Nephron (organoid): Measurements from ENCODE around the gene RIPOR1.
"Not testable (repeated sequence)": the region's sequence is repeated elsewhere in the genome, so short reads cannot be mapped to it uniquely, and the experiment has no call there.

ENCODE experiments used
- H3K27ac Mint-ChIP-seq, 3 experiments: 2 replicates each; pipeline ENCODE4 v1.8.0; 2020; ENCODE audit warnings: mixed read lengths in 3 of 3, mild to moderate bottlenecking in 2 of 3, moderate library complexity in 1 of 3
- H3K27me3 Mint-ChIP-seq: 2 replicates; pipeline ENCODE4 v1.8.0; 2021; ENCODE audit warnings: low read depth, mild to moderate bottlenecking, moderate library complexity, mixed read lengths
- H3K36me3 Mint-ChIP-seq: 2 replicates; pipeline ENCODE4 v1.8.0; 2020; ENCODE audit warnings: low read depth, mixed read lengths
- H3K4me1 Mint-ChIP-seq: 2 replicates; pipeline ENCODE4 v1.8.0; 2020; ENCODE audit warnings: mixed read lengths
- H3K4me3 Mint-ChIP-seq, 3 experiments: 2 replicates each; pipeline ENCODE4 v1.8.0; 2020; ENCODE audit warnings: mild to moderate bottlenecking in 3 of 3, mixed read lengths in 3 of 3, moderate library complexity in 2 of 3
- H3K9me3 Mint-ChIP-seq: 2 replicates; pipeline ENCODE4 v1.8.0; 2020; ENCODE audit warnings: mixed read lengths
- TF ChIP-seq, protein P1 (sequence below), 3 experiments: fragments of 200-600 bp; sonication (generic); IDR thresholded peaks; one replicate each; pipeline ENCODE4 v1.5.0; 2021; ENCODE audit warnings: antibody characterized with exemption in 3 of 3; ENCODE audit not compliant: unreplicated experiment in 3 of 3

The RIPOR1 gene

DNA sequence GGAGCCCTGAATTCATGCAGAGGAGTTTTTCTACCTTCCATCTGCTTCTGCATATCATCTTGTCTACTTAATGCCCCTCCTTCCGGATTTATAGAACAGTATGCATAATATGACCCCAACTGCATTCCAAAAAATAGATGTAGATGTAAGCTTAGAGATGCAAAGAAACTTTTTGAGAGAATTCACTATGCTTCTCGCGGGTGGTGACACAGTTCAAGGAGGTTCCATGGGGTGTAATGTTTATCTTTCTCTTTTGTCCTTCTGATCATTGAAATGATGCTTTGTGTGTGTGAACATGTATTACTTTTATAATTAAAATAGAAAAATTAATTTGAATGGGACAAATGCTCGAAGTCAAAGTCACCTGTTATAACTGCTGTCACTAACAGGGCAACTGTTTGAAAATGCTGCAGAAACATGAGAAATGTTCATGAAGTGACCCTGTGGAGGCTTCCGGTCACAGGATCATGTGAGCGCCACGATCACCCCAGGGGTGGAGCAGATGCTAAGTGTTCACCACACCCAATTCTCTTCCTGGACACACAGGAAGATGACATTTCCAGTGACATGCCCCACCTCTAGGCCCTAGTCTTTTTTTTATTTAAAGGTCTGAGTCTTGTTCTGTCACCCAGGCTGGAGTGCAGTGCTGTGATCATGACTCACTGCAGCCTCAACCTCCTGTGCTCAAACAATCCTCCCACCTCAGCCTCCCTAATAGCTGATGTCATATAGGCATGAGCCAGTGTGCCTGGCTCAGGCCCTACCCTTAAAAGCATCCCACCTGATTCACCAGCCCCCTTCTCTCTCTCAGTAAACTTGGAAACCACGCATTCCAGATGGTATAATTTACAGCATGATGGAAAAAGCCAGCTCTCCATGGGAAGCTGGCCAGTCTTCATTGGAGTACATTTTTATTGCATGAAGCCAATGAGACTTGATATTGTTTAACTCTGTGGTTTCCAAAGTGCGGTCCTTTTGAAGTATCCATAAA, 24.3 kb upstream of the RIPOR1 start:
- peaks cover 10% of the 10 kb centered on the region for H3K27me3 Mint-ChIP-seq
- no peaks in the 10 kb centered on the region for H3K36me3 Mint-ChIP-seq
- TF ChIP-seq, protein P1, sequence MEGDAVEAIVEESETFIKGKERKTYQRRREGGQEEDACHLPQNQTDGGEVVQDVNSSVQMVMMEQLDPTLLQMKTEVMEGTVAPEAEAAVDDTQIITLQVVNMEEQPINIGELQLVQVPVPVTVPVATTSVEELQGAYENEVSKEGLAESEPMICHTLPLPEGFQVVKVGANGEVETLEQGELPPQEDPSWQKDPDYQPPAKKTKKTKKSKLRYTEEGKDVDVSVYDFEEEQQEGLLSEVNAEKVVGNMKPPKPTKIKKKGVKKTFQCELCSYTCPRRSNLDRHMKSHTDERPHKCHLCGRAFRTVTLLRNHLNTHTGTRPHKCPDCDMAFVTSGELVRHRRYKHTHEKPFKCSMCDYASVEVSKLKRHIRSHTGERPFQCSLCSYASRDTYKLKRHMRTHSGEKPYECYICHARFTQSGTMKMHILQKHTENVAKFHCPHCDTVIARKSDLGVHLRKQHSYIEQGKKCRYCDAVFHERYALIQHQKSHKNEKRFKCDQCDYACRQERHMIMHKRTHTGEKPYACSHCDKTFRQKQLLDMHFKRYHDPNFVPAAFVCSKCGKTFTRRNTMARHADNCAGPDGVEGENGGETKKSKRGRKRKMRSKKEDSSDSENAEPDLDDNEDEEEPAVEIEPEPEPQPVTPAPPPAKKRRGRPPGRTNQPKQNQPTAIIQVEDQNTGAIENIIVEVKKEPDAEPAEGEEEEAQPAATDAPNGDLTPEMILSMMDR (IDR thresholded peaks at IDR 0.05; ENCODE audit: unreplicated experiment in 3 of 3) = no peak
- H3K4me1 Mint-ChIP-seq = peaks cover 12% of the 10 kb centered on the region
- peak overlapping the region in 2 of 3 experiments; percentile 8 to 60 for H3K27ac Mint-ChIP-seq
- H3K9me3 Mint-ChIP-seq = no peaks in the 10 kb centered on the region
- H3K4me3 Mint-ChIP-seq = no peak overlapping the region

- TF ChIP-seq, protein P1 (IDR thresholded peaks at IDR 0.05; ENCODE audit: unreplicated experiment in 3 of 3) = no peak
- no peaks in the 10 kb centered on the region for H3K9me3 Mint-ChIP-seq
- H3K36me3 Mint-ChIP-seq = no peaks in the 10 kb centered on the region
- H3K27me3 Mint-ChIP-seq = peaks cover 10% of the 10 kb centered on the region
- H3K27ac Mint-ChIP-seq = no peak overlapping the region
- peaks cover 12% of the 10 kb centered on the region for H3K4me1 Mint-ChIP-seq
- H3K4me3 Mint-ChIP-seq = no peak overlapping the region
These were observed 22.2 kb upstream of the RIPOR1 start for GRCh38 chr16:67506468-67506867.

GRCh38 chr16:67509016-67509415, 19.6 kb upstream of the RIPOR1 start:
- H3K27me3 Mint-ChIP-seq = peaks cover 10% of the 10 kb centered on the region
- no peaks in the 10 kb centered on the region for H3K36me3 Mint-ChIP-seq

GRCh38 chr16:67513892-67514291, 14.7 kb upstream of the RIPOR1 start:
- not testable (repeated sequence) for H3K4me3 Mint-ChIP-seq, H3K36me3 Mint-ChIP-seq, H3K27me3 Mint-ChIP-seq, H3K27ac Mint-ChIP-seq, H3K9me3 Mint-ChIP-seq, H3K4me1 Mint-ChIP-seq

More at GRCh38 chr16:67509016-67509415, 19.6 kb upstream of the RIPOR1 start:
- no peaks in the 10 kb centered on the region for H3K9me3 Mint-ChIP-seq
- no peak overlapping the region for H3K4me3 Mint-ChIP-seq
- TF ChIP-seq, protein P1 (IDR thresholded peaks at IDR 0.05; ENCODE audit: unreplicated experiment in 3 of 3) = no peak
- peaks cover 7% of the 10 kb centered on the region for H3K4me1 Mint-ChIP-seq
- no peak overlapping the region for H3K27ac Mint-ChIP-seq

DNA sequence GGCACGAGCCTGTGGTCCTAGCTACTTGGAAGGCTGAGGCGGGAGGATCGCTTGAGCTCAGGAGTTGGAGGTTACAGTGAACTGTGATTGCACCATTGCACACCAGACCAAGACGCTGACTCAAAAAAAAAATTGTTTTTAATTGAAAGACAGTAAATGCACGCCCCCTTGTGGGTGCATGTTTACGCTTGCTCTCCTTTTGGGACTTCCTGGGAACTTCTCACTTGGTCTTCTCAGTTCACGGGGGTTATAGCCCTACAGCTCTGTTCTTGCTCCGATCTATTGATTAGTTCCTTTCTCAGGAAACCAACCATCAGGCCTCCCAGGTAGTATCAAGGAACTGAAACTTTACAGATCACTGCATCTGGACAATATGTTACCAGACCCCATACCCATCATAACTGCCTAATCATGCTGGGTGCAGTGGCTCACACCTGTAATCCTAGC, 14.2 kb upstream of the RIPOR1 start:
- TF ChIP-seq, protein P1 (IDR thresholded peaks at IDR 0.05; ENCODE audit: unreplicated experiment in 3 of 3) = peak; percentile 57 to 70 (median 68)
- no peaks in the 10 kb centered on the region for H3K9me3 Mint-ChIP-seq
- peaks cover 8% of the 10 kb centered on the region for H3K4me1 Mint-ChIP-seq
- no peaks in the 10 kb centered on the region for H3K36me3 Mint-ChIP-seq
- H3K4me3 Mint-ChIP-seq = no peak overlapping the region
- H3K27ac Mint-ChIP-seq = peak overlapping the region in 2 of 3 experiments; percentile 34 to 72
- H3K27me3 Mint-ChIP-seq = no peaks in the 10 kb centered on the region

DNA sequence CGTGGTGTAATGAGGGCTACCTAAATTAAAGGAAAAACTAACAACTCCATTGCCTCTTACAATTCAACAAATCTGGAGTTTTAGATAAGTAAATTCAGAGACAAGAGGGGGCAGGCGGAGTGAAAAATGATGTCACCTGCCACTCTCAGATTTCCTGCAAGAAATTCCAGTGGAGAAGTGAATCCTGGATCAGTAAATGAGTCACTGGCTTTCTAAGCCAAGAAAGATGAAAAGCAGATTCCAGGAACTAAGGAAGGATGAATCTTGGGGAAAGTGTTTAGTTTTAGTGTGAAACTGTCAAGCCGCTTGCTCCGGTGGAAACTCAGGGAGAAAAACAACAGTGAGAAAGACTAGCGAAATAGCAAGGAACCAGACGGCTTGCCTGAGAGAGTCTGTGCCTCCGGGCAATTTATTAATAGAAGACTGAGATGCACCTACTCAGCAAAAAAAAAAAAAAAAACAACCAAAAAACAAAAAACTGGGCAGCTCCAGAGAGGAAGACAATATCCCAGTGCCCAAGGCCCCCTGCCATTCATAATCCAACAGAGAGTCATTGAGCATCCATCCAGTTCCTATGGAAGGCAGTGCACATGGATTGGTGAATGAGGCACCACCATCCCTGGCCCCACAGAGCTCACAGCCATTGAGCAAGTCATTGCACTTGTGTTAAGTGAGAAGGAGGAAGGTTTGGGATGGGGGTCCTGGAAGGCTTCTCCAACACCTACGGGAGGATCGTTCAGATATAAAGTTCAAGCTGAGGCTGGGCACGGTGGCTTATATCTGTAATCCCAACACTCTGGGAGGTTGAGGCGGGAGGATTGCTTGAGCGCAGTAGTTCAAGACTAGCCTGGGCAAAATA, 12.1 kb upstream of the RIPOR1 start:
- peak overlapping the region; percentile 74 to 96 (median 84) for H3K27ac Mint-ChIP-seq
- H3K36me3 Mint-ChIP-seq = no peaks in the 10 kb centered on the region
- no peaks in the 10 kb centered on the region for H3K27me3 Mint-ChIP-seq
- H3K4me3 Mint-ChIP-seq = peak overlapping the region in 2 of 3 experiments; percentile 47 to 63
- peaks cover 12% of the 10 kb centered on the region for H3K4me1 Mint-ChIP-seq
- no peaks in the 10 kb centered on the region for H3K9me3 Mint-ChIP-seq
- TF ChIP-seq, protein P1 (IDR thresholded peaks at IDR 0.05; ENCODE audit: unreplicated experiment in 3 of 3) = no peak
